NCI-H1694 (cell line): ENCODE data around the gene AUH.

Source experiments
- DNase-seq: peaks from one replicate; lab custom pipeline; 2025; lab: John Stamatoyannopoulos, UW

The AUH gene

DNA sequence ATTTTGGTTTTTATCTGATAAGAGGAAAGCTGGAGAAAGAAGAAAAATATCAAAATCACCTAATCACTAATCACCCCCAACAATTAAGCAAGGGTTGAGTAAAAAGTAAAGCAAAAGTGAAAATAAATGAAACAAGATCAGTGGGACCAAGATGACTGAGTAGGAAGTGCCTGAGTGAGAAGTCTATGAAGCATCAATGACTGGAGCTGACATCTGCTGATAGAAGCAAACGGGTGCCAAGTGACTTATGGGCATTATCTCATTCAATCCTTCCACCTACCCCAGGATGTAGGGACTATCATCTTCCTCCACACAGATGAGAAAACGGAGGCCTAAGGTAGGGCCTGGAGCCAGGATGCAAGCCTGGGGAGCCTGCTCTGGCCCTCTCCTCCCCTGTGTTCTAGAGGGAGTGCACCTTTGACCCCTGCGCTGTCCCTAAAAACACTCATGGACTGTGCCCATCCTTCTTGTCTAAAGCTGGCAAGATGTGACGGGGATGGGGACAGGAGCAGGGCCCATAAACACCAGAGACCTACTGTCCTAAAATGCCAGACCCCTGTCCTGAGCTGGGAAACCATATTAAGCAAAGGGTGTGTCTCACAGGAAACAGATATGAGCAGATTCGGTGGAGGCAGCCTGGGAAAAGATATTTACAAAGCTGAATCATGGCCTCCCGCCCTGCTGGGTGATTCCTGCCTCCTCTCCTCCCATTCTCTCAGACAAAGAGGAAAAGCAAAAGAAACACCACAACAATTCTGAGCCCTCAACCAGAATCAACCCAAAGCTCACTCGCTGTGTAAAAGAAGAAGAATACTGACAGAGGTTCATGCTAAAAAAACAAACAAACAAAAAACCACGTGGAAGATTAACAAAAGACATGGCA, 116.0 kb downstream of the AUH start:
- no peak for DNase-seq

GRCh38 chr9:91243029-91243428, 118.7 kb downstream of the AUH start:
- no peak for DNase-seq

DNA sequence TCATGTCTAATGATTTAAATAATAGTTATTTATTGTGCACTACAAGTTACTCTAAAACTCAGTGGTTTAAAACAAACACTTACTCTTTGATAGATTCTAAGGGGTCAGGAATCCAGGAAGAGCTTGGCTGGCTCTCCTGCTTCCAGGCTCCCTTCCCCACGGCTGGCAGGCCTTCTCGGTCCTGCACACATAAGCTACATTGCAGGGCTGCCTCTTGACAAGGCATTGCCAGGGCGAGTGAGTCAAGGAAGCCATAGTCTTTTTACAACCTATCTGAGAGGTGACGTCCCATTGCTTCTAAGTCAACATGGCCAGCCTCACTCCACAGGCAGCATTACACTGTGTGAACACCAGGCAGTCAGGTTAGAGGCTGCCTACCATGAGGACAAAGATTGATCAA, 119.8 kb downstream of the AUH start:
- DNase-seq = no peak

GRCh38 chr9:91240596-91241165, 121.0 kb downstream of the AUH start:
- DNase-seq = no peak

DNA sequence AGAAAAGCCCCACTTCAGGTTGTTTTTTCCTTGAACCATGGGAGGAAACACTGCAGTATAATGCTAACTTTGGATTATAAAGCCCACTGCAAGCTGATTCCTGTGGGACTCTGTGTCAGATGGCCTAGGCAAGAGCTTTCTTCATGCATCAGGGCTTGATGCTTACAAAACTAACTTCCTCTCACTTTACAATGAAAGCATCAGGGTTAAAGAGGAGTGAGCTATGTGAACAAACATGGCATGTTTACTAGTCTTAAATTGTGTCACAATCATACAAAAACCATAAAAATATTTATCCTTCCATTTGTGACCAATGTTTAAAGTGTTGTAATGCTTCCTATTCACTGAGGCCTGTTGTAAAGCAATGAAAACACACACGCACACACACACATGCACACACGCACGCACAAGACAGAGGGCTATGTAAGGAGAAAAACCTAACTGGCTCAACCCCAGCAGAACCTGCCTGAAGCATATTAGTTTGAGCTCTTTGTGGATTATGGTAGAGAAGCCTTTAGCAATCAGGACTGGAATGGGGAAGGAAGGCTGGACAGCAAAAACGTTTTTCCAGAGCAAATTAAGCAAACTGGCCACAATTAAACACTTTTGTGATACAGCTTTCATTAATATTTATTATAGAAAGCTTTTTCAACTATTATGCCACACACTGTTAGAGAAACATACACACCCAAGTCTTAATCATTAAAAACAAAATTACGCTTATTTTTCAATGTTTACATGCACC, 122.2 kb downstream of the AUH start:
- DNase-seq = no peak

DNA sequence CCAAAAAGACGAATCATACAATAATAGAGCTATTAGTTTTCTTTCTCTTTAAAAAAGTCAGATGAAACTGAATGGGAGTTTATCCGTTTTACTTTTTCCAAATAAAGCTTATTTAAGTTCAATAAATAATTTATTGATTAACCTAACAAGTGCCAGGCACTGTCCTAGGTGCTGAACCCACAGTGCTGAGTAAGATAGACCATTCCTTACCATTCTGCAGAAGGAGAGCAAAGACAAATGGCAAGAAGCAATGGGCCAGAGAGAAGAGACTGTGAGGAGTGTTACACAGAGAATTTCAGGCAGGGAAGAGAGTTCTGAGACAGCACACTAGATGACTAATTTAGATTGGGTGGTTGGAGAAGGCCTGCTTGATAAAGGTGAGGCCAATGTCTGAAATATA, 127.2 kb downstream of the AUH start:
- DNase-seq = no peak

- no peak for DNase-seq
These were observed 130.1 kb downstream of the AUH start for GRCh38 chr9:91231619-91232018.

DNA sequence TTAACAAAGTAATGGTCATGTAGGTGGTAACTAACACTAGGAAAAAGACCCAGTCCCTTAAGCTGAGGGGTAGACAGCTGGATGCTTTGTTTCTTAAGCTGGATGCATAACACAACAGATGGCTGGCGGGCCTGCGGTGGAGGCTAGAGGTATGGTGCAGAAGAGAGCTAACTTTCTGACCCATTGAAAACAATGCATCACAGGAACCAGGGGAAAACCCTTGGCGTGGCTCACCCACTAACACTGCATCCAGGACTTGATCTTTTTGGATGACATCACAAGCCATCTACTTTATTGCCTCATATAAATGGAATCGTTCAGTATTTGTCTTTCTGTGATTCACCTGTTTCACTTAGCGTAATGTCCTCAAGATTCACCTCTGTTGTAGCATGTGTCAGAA, 138.7 kb downstream of the AUH start:
- no peak for DNase-seq

DNA sequence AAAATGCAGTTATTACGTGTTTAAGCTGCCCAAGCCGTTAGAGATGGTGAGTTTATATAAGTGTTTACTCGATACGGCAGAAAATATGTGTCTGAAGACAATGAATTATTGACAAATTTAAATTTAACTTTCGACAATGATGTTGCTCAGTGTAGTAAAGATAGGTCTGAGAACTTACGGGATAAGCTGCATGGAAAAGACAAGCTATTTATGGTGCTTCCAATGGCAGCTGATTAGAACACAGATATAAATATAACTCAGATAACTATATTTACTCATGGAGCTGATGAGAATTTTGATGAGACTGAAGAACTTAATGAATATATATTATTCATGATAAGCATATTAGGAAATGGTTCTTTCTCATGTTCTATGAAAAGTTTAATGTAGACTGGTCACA, 139.3 kb downstream of the AUH start:
- no peak for DNase-seq

- no peak for DNase-seq
These were observed 140.4 kb downstream of the AUH start for GRCh38 chr9:91221332-91221731.

DNA sequence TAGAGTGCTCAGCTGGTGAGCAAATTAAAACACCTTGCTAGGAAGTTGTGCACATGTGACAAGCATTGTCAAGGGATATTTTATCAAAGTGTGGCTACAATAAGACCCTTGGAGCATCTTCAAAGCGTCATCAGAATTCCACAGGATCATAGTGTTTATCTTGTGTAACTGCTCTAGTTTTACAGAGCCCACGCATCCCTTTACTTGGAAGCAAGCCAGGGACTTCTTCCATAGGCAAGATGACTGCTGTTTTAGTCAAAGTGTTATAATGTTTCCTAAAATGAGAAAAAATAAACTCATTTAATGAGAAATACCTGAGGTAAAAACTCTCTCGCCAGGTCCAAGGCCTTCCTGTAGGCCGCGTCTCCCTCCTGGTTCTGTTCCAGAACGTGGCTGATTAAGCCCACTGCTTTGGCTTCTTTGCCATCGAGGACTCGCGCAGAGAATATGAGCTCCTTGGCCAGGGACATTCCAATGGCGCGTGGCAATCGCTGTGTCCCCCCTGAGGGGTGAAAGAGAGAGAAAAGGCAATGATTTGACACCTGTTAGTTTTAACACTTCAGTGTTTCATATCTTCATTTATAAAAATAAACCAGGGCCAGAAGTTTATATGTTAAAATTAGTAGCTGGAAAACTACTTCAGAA, 141.1 kb downstream of the AUH start:
- DNase-seq = no peak

DNA sequence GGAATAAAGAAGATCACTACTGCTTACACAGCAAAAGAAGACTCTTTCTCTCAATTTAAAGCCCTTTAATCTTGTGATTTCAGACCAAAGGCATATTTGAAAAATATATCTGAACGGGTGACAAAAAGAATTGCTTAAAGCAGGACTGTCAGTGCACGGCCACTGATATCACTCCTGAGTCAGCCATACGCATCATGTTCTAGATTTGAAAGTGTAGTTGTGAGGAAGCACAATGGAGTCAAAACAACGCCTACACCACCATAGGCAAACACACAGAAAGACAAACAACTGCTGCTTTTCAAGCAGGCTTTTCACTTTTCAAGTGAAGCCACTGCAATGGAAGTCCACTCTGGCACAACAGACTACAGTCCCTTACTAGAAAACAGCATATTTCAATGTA, 141.7 kb downstream of the AUH start:
- DNase-seq = no peak

DNA sequence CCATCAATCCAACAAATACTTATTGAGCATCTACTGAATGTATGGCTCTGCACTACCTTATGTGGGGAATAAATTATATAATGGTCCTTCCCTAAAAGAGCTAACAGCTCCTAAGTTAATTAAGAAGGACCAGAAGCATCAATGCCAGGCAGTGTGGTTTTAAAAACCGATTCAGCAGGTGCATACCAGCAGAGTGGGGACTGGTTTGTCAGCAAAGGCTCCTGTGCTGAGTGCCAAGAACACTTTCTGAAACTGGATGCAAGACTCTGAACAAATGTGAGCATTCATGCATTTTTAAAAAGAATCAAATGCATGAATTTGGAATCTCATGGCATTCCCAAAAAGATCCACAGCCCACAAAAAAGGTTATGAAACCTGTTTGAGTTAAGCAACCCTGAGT, 142.2 kb downstream of the AUH start:
- no peak for DNase-seq

- DNase-seq = no peak
These were observed 144.3 kb downstream of the AUH start for GRCh38 chr9:91217388-91217787.

- DNase-seq = no peak
These were observed 146.9 kb downstream of the AUH start for GRCh38 chr9:91214867-91215266.

GRCh38 chr9:91214086-91214485, 147.6 kb downstream of the AUH start:
- DNase-seq = no peak

- no peak for DNase-seq
These were observed 149.0 kb downstream of the AUH start for GRCh38 chr9:91212596-91213243.

- DNase-seq = no peak
These were observed 149.8 kb downstream of the AUH start for GRCh38 chr9:91211919-91212318.

DNA sequence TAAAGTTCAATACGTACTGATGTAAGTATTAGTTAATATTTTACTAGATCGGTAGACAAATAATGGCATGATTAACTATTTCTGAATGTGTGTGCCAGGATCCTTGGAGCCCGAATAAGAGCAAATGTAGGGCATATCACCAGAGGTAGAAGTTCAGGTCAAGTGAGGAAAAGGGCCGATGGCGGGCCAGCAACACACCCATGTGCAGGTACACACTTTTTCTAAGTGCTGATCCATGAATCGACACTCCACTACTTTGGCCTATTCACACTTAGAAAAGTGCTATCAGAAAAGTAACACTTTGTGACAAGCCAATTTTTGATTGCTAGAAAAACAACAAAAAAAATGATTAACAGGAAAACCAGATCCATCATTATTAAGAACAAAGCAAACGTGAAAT, 150.3 kb downstream of the AUH start:
- DNase-seq = no peak

GRCh38 chr9:91210318-91210717, 151.4 kb downstream of the AUH start:
- DNase-seq = no peak

DNA sequence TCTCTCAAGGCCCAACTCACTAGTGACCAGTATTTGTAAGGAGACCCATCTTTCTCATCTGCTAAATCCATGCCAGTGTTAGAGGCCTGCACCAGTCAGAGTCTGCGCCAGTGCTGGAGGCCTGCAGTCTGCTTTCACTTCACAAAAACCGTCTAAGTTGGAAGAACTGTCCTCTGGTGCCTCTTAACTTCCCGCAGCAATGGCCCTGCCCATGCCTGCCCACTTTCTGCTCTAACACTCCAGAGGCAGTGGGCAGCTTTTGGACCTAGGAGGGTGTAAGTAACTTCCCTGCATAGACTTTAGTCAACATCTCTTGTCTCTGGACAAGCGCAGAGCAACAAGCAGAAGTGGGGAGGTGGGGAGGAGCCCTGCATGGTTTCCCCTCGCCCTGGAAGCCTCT, 152.9 kb downstream of the AUH start:
- DNase-seq = no peak

DNA sequence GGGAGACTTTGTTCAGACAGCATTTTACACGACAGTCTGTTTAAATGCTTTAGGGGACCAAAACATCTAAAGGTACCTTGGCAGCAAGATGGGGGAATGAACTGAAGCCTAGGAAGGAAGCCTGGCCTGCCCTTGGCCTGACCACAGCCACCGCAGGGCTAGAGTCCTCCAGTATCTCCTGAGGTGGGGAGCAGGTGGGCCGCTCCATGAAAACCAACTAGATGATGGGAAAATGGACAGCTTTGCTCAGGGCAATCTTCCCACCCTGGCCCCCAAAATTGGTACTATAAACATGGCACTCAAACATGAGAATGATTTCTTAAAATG, 153.3 kb downstream of the AUH start:
- no peak for DNase-seq
